HG02759 (cell line): ENCODE data around the gene BABAM2.
"Not testable (repeated sequence)": the region's sequence is repeated elsewhere in the genome, so short reads cannot be mapped to it uniquely, and the experiment has no call there.

Source experiments
- ATAC-seq: cut with Tn5 transposase; IDR thresholded peaks from one replicate; pipeline ENCODE4 v1.9.1; 2021; ENCODE audit warnings: mild to moderate bottlenecking, moderate library complexity; ENCODE audit not compliant: unreplicated experiment

BABAM2 gene

DNA sequence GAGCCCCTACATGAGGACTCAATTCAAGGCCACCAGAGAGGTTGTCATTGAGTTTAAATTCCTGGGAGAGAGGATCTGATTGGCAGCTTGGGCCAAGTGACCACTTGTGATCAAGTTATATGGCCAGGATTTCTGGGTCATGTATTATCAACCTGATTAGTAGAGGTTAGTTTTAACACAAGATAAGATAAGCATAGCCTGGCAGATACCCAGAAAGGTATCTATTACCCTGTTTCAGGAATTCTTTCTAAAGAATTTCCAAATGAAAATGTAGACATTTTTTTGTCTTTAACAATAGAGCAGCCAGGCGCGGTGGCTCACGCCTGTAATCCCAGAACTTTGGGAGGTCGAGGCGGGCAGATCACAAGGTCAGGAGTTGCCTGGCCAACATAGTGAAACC lies 50.5 kb downstream of the BABAM2 start:
- ATAC-seq = no peak

DNA sequence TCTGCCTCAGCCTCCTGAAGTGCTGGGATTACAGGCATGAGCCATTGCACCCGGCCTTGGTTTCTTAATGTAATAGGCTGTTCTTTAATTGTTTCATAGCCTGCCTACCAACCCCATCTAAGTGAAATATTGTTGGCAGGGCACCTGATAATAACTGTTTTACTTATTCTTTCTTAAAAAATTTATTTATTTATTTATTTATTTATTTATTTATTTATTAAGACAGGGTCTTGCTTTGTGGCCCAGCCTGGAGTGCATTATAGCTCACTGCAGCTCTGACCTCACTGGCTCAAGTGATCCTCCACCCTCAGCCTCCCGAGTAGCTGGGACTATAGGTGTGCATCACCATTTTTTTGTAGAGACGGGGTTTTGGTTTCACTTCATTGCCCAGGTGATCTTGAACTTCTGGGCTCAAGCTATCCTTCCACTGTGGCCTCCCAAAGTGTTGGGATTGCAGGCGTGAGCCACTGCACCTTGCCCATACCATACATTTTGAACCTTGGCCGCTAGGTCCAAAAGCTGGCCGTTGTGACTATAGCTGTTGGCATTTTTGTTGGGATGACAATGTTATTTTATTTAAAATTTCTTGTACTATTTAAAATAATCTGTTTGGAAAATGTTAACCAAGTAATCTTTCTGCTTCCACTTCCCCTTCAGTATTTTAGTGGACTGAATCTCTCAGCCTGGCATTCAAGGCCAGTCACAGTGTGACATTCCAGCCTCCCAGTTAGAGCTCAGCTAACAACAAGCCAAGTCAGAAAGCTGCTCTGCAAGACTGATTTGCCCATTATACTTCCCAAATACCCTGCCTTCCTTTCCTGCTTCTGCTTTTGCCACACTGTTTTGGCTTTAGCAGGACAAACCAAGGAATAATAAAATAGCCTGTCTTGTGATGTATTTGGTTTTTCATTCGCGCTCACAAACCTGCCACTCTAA lies 52.4 kb downstream of the BABAM2 start:
- ATAC-seq = no peak

DNA sequence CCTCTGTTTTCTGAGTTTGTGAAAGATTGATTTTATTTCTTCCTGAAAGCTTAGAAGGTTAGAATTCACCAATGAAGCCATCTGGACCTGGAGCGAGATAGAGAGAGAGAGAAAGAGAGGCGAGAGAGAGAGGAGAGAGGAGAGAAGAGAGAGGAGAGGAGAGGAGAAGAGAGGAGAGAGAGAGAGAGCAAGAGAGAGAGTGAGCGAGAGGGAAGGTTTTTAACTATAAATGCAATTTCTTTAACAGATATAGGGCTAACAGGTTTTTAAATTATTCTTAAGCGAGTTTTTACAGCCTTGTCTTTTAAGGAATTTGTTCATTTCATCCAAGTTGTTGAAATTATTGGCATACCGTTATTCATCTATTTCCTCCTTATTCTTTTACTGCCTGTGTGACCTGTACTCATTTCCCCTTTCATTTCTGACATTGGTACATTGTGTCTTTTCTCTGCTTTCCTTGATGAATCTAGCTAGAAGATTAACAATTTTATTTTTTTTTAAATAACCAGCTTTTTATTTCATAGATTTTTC lies 56.1 kb downstream of the BABAM2 start:
- ATAC-seq = no peak

DNA sequence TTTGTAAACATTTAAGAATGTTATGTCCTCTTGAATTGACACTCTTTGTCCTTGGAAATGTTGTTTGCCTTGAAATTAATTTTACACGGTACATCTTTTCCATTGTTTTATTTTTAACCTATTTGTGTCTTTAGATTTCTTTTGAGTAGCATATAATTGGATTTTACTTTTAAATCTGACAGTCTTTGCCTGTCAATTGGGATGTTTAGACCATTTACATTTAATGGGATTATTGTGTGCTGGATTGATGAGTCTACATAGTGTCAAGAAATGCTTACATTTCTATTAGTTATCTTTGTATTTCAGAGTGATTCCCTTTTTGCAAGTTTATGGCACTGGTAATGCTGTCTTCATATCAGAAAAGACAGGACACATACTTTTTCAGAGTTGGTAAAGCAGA lies 61.5 kb downstream of the BABAM2 start:
- no peak for ATAC-seq

DNA sequence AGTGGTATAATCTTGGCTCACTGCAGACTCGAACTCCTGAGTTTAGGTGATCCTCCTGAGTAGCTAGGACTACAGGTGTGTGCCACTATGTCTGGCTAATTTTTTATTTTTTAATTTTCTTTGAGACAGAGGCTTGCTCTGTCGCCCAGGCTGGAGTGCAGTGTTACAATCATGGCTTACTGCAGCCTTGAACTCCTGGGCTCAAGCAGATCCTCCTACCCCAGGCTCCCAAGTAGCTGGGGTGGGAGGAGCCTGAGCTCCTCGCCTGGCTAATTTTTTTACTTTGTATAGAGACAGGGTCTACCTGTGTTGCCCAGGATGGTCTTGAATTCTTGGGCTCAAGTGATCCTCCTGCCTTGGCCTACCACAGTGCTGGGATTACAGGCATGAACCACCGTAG lies 62.5 kb downstream of the BABAM2 start:
- no peak for ATAC-seq

DNA sequence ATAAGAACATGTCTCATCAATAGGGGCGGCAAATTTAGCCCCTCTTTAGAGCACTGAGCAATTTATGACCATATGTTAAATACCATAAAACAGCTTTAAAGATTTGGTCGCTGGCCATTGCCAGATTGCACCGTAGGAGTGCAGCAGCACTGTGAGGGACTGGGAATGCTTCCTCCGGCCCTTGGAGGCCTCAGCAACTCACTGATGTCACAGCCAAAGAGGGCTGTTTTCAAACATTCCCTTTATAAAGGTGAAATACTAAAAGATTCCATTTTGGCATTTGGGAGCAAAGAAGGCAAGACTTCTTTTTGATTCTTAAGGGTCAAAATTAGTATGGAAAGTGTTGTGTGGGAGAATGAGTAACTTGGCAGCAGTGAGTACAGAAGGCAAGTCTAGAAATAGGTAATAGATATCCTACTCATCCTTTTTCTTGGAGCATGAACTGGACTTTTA lies 63.7 kb downstream of the BABAM2 start:
- no peak for ATAC-seq

DNA sequence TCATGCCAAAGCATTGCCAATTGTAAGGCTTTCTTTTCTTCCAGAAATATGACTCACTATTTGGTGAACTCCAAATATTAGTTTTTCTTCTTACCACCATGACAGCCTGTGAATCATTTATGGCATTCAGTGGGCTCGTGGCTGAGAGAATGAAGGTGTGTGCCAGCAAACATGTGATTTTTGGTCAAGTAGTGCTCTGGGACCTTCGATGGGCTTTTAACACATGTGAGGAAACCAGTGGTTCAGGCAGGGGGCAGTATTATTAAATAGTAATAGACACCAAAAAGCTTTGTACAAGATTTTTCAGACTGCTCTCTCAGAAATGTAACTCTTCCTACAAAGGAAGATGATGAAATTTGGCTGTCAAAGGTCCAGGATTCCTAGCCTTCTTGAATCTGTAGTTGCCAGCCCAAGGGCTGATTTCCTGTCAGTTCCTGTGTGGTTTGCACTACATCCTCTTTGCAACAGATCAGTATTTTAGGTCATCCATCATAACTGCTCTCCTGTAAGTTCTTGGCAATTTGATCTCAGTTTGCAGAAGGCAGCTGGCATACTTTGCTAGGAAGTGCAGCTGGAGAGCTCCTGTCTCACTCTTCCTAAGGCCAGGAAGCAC lies 64.3 kb downstream of the BABAM2 start:
- no peak for ATAC-seq

- ATAC-seq = no peak
Measured at GRCh38 chr2:27955384-27956161, 65.0 kb downstream of the BABAM2 start.

DNA sequence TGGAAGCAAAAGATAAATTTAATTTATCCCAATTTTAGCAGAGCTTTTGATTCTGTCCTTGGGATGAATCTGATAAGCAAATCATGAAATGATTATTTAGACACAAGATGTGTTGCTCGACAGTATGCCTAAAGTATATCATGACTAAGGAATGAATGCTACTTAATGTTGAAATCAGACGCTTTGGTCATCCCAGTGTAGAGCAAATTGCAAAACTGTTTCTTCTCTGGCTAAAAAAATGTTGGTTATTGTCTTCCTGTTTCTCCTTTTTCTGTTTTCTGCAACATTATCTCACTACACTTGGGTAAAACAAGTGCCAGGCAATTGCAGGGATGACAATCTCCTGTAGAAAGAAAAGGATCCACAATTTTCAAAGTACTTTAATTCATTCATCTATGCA lies 66.4 kb downstream of the BABAM2 start:
- no peak for ATAC-seq

DNA sequence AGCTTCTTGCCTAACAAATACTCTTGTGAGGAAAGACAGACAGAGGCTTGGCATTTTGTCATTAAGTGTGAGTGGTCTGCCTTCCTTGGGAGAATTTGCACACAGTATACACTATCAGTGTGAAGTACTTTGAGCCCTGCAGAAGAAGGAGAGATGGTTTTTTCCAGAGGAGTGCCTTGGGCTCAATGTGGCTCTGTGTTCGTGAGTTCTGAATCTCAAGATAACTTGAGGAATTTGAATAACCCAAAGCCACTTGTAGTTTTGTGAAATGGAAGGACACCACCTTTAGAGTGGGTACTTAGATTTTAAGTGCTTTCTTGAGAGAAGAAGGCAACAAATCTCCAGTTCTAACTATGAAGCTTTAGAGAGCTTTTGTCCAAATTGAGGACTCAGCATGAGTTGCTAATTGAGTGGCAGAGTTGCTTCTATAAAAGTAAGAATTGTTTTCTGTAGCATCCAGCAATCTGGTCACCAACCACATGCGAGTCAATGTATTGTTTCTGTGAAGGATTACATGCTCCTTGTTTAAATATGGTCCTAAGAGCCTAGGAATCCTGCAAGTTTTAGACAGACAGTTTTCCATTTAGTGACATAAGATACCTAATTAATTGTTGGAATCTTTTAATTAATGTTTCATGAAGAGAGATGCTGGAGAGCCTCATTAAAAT lies 68.3 kb downstream of the BABAM2 start:
- no peak for ATAC-seq

DNA sequence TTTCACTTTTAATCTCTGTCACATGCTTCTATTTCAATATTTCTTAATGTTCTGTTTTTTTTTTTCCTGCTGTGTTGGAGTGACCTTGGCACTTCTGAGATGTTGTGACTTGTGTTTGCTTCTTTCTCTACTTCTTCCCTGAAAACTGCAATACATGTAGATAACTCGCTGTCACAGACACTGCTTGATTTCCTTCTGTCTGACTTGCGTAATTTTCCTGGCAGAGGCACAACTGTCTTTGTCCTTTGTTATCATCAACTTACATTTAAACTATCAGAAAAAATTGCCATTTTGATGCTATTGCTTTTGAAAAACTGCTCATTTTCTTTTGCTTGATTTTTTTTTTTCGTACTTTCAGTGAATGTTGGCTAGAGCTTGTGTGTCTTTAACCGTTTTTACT lies 69.0 kb downstream of the BABAM2 start:
- ATAC-seq = no peak

DNA sequence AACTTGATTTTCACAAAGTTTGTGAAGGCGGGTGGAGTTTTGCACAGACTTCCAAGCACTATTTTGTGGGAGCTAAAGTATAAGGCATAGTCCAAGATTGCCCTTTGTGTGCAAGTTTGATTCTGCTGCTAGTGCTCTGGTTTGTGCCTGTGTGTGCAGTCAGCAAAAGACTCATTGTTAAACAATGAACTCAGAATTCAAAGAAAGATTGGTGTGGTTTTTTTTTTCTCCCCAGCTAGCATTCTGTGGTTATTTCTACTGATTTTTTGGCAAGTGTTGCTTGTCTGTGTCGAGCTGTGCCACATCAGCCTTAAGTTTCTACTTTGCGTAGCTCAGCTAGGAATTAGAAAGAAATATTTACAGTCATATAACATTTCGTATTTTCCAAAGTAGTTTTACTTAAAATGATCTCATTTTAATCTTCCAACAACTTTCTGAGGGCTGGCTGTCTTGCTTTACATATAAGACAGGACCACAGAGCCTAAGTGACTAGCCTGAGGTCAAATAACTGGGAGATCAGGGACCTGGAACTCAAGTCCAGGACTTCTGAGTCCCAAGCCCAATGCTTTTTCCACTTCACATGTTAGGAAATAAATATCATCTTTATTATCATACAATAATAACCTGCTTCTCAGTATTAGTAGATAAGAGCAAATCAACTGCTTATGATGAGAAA lies 69.8 kb downstream of the BABAM2 start:
- no peak for ATAC-seq

GRCh38 chr2:27962006-27962405 lies 71.5 kb downstream of the BABAM2 start:
- no peak for ATAC-seq

GRCh38 chr2:27963472-27963871 lies 72.9 kb downstream of the BABAM2 start:
- ATAC-seq = no peak

GRCh38 chr2:27964067-27964466 lies 73.5 kb downstream of the BABAM2 start:
- ATAC-seq = no peak

GRCh38 chr2:27965841-27966240 lies 75.3 kb downstream of the BABAM2 start:
- ATAC-seq = no peak

DNA sequence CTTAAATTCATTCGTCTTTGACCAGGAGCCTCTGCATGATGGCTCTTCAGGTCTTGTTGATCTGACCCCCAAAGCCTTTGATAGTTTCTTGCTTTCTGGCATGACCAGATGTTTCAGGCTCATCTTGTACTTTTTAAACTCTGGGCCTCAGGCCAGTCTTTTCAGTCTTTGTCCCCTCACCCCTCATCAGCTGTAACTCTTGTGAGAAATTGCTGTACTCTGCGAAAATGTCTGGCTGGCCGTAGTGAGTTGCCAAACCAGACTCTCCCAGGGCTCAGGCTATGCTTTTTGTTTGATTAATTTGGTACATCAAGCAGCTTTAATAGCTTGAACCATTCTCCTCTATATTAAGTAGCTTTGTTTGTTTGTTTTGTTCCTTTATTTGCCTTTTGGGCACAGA lies 75.9 kb downstream of the BABAM2 start:
- no peak for ATAC-seq

- no peak for ATAC-seq
Measured at GRCh38 chr2:27967076-27967475, 76.5 kb downstream of the BABAM2 start.

GRCh38 chr2:27968045-27968444 lies 77.5 kb downstream of the BABAM2 start:
- not testable (repeated sequence) for ATAC-seq

GRCh38 chr2:27968957-27969356 lies 78.4 kb downstream of the BABAM2 start:
- not testable (repeated sequence) for ATAC-seq
